OCI-LY1 (cell line): ENCODE data around the gene PREX1.

Source experiments
- H2AFZ ChIP-seq: fragments of 200-600 bp; sonication (generic), shearing (Covaris generic); 2 replicates; pipeline ENCODE4 v1.6.0; 2014; ENCODE audit warnings: antibody characterized with exemption, mild to moderate bottlenecking, low read length
- H3F3A ChIP-seq: fragments of 200-600 bp; sonication (generic), shearing (Covaris generic); 2 replicates; pipeline ENCODE4 v1.6.0; 2014; ENCODE audit warnings: mild to moderate bottlenecking, antibody characterized with exemption, low read length, moderate library complexity; ENCODE audit not compliant: insufficient read depth
- H3K27ac ChIP-seq: fragments of 200-600 bp; sonication (generic); 2 replicates; pipeline ENCODE4 v1.5.1; 2014; ENCODE audit warnings: low read length, mixed run types, mild to moderate bottlenecking, low read depth; ENCODE audit not compliant: poor library complexity, severe bottlenecking
- H3K27me3 ChIP-seq: fragments of 200-600 bp; sonication (generic); 2 replicates; pipeline ENCODE4 v1.6.0; 2014; ENCODE audit warnings: antibody characterized with exemption, mild to moderate bottlenecking, low read length, moderate library complexity; ENCODE audit not compliant: insufficient read depth
- H3K36me3 ChIP-seq: fragments of 200-600 bp; sonication (generic); 2 replicates; pipeline ENCODE4 v1.6.1; 2014; ENCODE audit warnings: mild to moderate bottlenecking, antibody characterized with exemption, low read length, moderate library complexity, mixed read lengths; ENCODE audit not compliant: insufficient read depth
- H3K4me1 ChIP-seq: fragments of 200-600 bp; sonication (generic); 2 replicates; pipeline ENCODE4 v1.5.1; 2014; ENCODE audit warnings: mild to moderate bottlenecking, low read length, moderate library complexity; ENCODE audit not compliant: insufficient read depth, severe bottlenecking
- H3K4me2 ChIP-seq: fragments of 200-600 bp; sonication (generic), shearing (Covaris generic); 2 replicates; pipeline ENCODE4 v1.6.1; 2014; ENCODE audit warnings: low read length
- H3K4me3 ChIP-seq: fragments of 200-600 bp; sonication (generic); 2 replicates; pipeline ENCODE4 v1.5.1; 2014; ENCODE audit warnings: low read length, low read depth, mild to moderate bottlenecking, mixed read lengths; ENCODE audit not compliant: poor library complexity, severe bottlenecking
- H3K79me2 ChIP-seq: fragments of 200-600 bp; shearing (Covaris generic); 2 replicates; pipeline ENCODE4 v1.6.1; 2016; ENCODE audit warnings: mixed run types, low read length, mixed read lengths; ENCODE audit not compliant: insufficient read depth
- H3K9ac ChIP-seq: fragments of 200-600 bp; sonication (generic), shearing (Covaris generic); 2 replicates; pipeline ENCODE4 v1.6.1; 2014; ENCODE audit warnings: mild to moderate bottlenecking, low read length, mixed read lengths
- H3K9me2 ChIP-seq: fragments of 200-600 bp; sonication (generic), shearing (Covaris generic); 2 replicates; pipeline ENCODE4 v1.6.1; 2014; ENCODE audit warnings: low read depth, mild to moderate bottlenecking, low read length, mixed read lengths
- H3K9me3 ChIP-seq: fragments of 200-600 bp; shearing (Covaris generic); 2 replicates; pipeline ENCODE4 v1.6.1; 2014; ENCODE audit warnings: low read length, mixed read lengths
- H4K20me1 ChIP-seq: fragments of 200-600 bp; sonication (generic), shearing (Covaris generic); 2 replicates; pipeline ENCODE4 v1.6.0; 2016; ENCODE audit warnings: mild to moderate bottlenecking, low read length; ENCODE audit not compliant: insufficient read depth
- CTCF ChIP-seq: fragments of 200-600 bp; sonication (generic), shearing (Covaris generic); IDR thresholded peaks from 2 replicates; pipeline ENCODE4 v1.5.1; 2017; ENCODE audit warnings: mild to moderate bottlenecking, antibody characterized with exemption, low read length, moderate library complexity, mixed read lengths
- EZH2 ChIP-seq: fragments of 200-600 bp; sonication (generic), shearing (Covaris generic); IDR thresholded peaks from 2 replicates; pipeline ENCODE4 v1.8.0; 2017; ENCODE audit warnings: borderline replicate concordance, mixed run types, mild to moderate bottlenecking, antibody characterized with exemption, low read length, moderate library complexity, mixed read lengths

Gene PREX1

GRCh38 chr20:48827855-48828733 lies at the start of gene PREX1:
Gene PREX1 (minus strand): TSS chr20:48827999. CDS start chr20:48827860, 139 bp downstream.
- Histone ChIP-seq H3K79me2 (no peaks in the 10 kb centered on the region), H3K9ac (no peak within 1 kb of the TSS), H3K4me2 (no peak within 1 kb of the TSS), H3K27ac (no peak within 1 kb of the TSS), H4K20me1 (no peaks in the 10 kb centered on the region), H3K4me1 (no peaks in the 10 kb centered on the region), H2AFZ (no peak within 1 kb of the TSS), H3K9me3 (no peaks in the 10 kb centered on the region), H3K27me3 (peaks cover 8% of the 10 kb centered on the region; the same call in 1 of the 2 replicates), H3K9me2 (no peaks in the 10 kb centered on the region), H3K36me3 (no peaks in the 10 kb centered on the region), H3F3A (no peaks in the 10 kb centered on the region), H3K4me3 (peak within 1 kb of the TSS; percentile 11)
- TF ChIP-seq EZH2: no peak
- TF ChIP-seq CTCF: no peak

GRCh38 chr20:48877304-48877703 lies 49.5 kb upstream of the PREX1 start:
- Histone ChIP-seq H3K9ac (no peak overlapping the region), H3K9me3 (no peaks in the 10 kb centered on the region), H3K79me2 (no peaks in the 10 kb centered on the region), H3K4me1 (peaks cover 6% of the 10 kb centered on the region), H3K27me3 (no peaks in the 10 kb centered on the region), H3K4me2 (no peak overlapping the region), H3K9me2 (no peaks in the 10 kb centered on the region), H3F3A (no peaks in the 10 kb centered on the region), H2AFZ (no peak overlapping the region), H3K36me3 (no peaks in the 10 kb centered on the region), H3K27ac (no peak overlapping the region), H3K4me3 (no peak overlapping the region), H4K20me1 (no peaks in the 10 kb centered on the region)
- TF ChIP-seq EZH2: no peak
- no peak for TF ChIP-seq CTCF

GRCh38 chr20:48875914-48876240 lies 48.1 kb upstream of the PREX1 start:
- H3K79me2 ChIP-seq: no peaks in the 10 kb centered on the region
- no peaks in the 10 kb centered on the region for H3F3A ChIP-seq
- no peaks in the 10 kb centered on the region for H3K9me3 ChIP-seq
- no peak overlapping the region for H3K4me2 ChIP-seq
- no peak overlapping the region for H3K9ac ChIP-seq
- no peaks in the 10 kb centered on the region for H4K20me1 ChIP-seq
- no peaks in the 10 kb centered on the region for H3K36me3 ChIP-seq
- H3K4me3 ChIP-seq: no peak overlapping the region
- no peaks in the 10 kb centered on the region for H3K9me2 ChIP-seq
- peaks cover 6% of the 10 kb centered on the region for H3K4me1 ChIP-seq
- no peak overlapping the region for H2AFZ ChIP-seq
- H3K27ac ChIP-seq: no peak overlapping the region
- TF ChIP-seq CTCF (no peak), EZH2 (no peak)
- no peaks in the 10 kb centered on the region for H3K27me3 ChIP-seq
